GM18517 (cell line): ENCODE measurements around the gene FAM9B.

Source experiments
- ATAC-seq: cut with Tn5 transposase; IDR thresholded peaks from one replicate; pipeline ENCODE4 v1.9.1; 2021; ENCODE audit warnings: mild to moderate bottlenecking, moderate library complexity; ENCODE audit not compliant: unreplicated experiment

Gene FAM9B

DNA sequence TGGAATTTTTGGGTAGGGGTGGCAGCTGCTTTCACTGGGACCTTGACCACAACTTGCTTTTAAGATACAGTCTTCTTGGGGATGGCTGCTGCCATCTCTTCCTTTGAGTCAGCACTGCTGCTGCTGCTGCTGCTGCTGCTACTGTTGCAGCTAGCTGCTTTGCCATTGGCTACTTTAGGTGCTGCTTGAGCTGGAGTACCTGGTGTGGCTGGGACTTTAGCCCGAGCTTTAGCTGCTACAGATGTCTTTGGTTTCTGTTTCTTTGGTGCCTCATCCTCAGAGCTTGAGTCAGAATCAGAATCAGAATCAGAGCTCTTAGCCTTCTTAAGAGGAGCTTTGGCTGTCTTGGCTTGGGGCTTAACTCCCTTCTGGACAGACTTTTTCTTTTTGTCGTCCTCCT is 52.2 kb downstream of the FAM9B start:
- ATAC-seq = no peak

DNA sequence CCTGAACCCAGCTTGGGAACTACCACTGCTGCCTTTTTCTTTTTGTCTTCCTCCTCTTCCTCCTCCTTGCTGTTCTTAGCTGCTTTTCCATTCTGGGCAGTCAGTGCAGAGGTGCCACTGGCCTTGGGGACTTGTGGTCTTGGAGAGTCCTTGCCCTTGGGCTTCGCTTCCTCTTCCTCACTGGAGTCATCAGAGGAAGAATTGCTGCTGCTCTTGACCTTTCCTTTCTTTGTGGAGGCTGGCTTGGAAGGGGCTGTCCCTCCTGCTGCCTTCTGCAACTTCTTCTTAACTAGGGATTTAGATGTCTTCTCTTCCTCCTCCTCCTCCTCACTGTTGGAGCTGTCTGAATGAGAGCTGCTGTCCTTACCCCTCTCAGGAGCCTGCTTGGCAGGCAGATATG is 53.2 kb downstream of the FAM9B start:
- no peak for ATAC-seq
